PC-9 (cell line): Measurements from ENCODE around the gene ARHGEF6. TPM values are rescaled to one million over a fixed set of nuclear protein-coding genes. Genes with fewer than 3 reads are reported as not detected.

Experiments
- BruUV-seq: library from RNA; stranded (reverse); fragments of 400-500 nt; replicated peaks from 2 replicates; lab custom pipeline; 2021; lab: Mats Ljungman, UMichigan
- CTCF ChIA-PET: fragments of 300-600 bp; sonication (Branson Sonifier 250); formaldehyde crosslinking; loops from one replicate; lab custom pipeline; 2022; ENCODE audit warnings: antibody characterized with exemption; lab: Charles Lee
- POLR2A ChIA-PET: fragments of 300-600 bp; sonication (Branson Sonifier 250); formaldehyde crosslinking; loops from one replicate; lab custom pipeline; 2022; ENCODE audit warnings: antibody characterized with exemption; ENCODE audit not compliant: unreplicated experiment; lab: Charles Lee
- DNase-seq, 2 experiments: peaks; one replicate each; pipeline versions ENCODE4 v3.0.0 to v3.0.0-alpha.2; 2015 to 2022; ENCODE audit warnings: mixed read lengths in 1 of 2
- H2AFZ ChIP-seq: fragments of 200-600 bp; sonication (generic); 2 replicates; pipeline ENCODE4 v1.8.1; 2017; ENCODE audit warnings: antibody characterized with exemption
- H3F3A ChIP-seq: fragments of 200-600 bp; sonication (generic); 2 replicates; pipeline ENCODE4 v1.8.1; 2017; ENCODE audit warnings: antibody characterized with exemption, mild to moderate bottlenecking, low read depth; ENCODE audit not compliant: insufficient read depth
- H3K27ac ChIP-seq: fragments of 200-600 bp; sonication (generic); 2 replicates; pipeline ENCODE4 v1.6.1; 2016; ENCODE audit warnings: mixed run types
- H3K27me3 ChIP-seq: fragments of 200-600 bp; sonication (generic); 2 replicates; pipeline ENCODE4 v1.6.1; 2016; ENCODE audit warnings: low read depth, mixed run types; ENCODE audit not compliant: insufficient read depth
- H3K36me3 ChIP-seq: fragments of 200-600 bp; sonication (generic); 2 replicates; pipeline ENCODE4 v1.6.1; 2016; ENCODE audit warnings: low read depth, mixed run types
- H3K4me1 ChIP-seq: fragments of 200-600 bp; sonication (generic); replicated peaks from 2 replicates; pipeline ENCODE4 v1.6.1; 2016; ENCODE audit warnings: mixed run types; ENCODE audit not compliant: insufficient read depth
- H3K4me2 ChIP-seq: fragments of 200-600 bp; sonication (generic); 2 replicates; pipeline ENCODE4 v1.6.1; 2017; ENCODE audit warnings: mixed run types
- H3K4me3 ChIP-seq: fragments of 200-600 bp; sonication (generic); 2 replicates; pipeline ENCODE4 v1.6.1; 2016; ENCODE audit warnings: mixed run types
- H3K79me2 ChIP-seq: fragments of 200-600 bp; sonication (generic); 2 replicates; pipeline ENCODE4 v1.6.1; 2017; ENCODE audit warnings: low read depth, mixed run types
- H3K9me2 ChIP-seq: fragments of 200-600 bp; sonication (generic); 2 replicates; pipeline ENCODE4 v1.8.1; 2017; ENCODE audit warnings: mild to moderate bottlenecking; ENCODE audit not compliant: insufficient read depth
- H3K9me3 ChIP-seq: fragments of 200-600 bp; sonication (generic); 2 replicates; pipeline ENCODE4 v1.8.1; 2016; ENCODE audit warnings: low read depth; ENCODE audit not compliant: insufficient read depth
- H4K20me1 ChIP-seq: fragments of 200-600 bp; sonication (generic); 2 replicates; pipeline ENCODE4 v1.8.1; 2017; ENCODE audit not compliant: insufficient read depth
- EZH2 ChIP-seq: fragments of 200-600 bp; sonication (generic); IDR thresholded peaks from 2 replicates; pipeline ENCODE4 v1.8.0; 2017; ENCODE audit warnings: antibody characterized with exemption, low read depth
- intact Hi-C: fragments of 100-400 bp; cut with micrococcal nuclease; formaldehyde crosslinking; loops from one replicate; pipeline ENCODE4 v1.10.0; 2022; ENCODE audit not compliant: unreplicated experiment
- total RNA-seq: library from RNA; stranded (reverse); gene quantifications from 2 replicates; pipeline ENCODE4 v1.2.3, GENCODE V29; 2021
- TF ChIP-seq, protein P1 (sequence below): fragments of 200-600 bp; sonication (generic); conservative IDR thresholded peaks from 2 replicates; pipeline ENCODE4 v1.6.1; 2017; ENCODE audit warnings: mixed run types, antibody characterized with exemption, mild to moderate bottlenecking, moderate library complexity

The ARHGEF6 gene
- total RNA-seq, 1 experiment from 2014 or later: 0.09 TPM

DNA sequence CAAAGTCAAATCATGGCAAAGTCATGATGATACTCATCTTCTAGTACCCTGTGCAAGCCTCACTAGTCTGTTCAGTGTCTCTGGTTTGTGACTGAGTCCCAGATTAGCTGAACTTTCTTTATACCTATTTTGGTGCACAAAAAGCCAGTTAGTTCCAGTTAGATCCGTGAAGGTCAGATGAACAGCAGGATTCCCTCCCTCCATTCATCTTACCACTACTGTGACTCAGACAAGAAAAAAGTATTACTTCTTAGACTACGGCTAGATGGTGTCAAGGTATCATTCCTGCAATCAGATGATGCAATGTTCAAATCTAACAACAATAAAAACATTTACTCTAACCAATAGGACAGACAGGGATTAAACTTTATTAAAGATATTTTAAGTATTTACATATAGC lies 30.4 kb downstream of the ARHGEF6 start:
- Histone ChIP-seq H3K4me3 (no peak overlapping the region), H3K9me2 (no peaks in the 10 kb centered on the region), H3F3A (no peaks in the 10 kb centered on the region), H4K20me1 (no peaks in the 10 kb centered on the region), H3K79me2 (no peaks in the 10 kb centered on the region), H3K4me1 (no peaks in the 10 kb centered on the region), H3K9me3 (no peaks in the 10 kb centered on the region), H3K27ac (no peak overlapping the region), H3K4me2 (no peak overlapping the region), H2AFZ (no peak overlapping the region), H3K36me3 (no peaks in the 10 kb centered on the region), H3K27me3 (no peaks in the 10 kb centered on the region)
- intact Hi-C loops: no loop called here
- DNase-seq: no peak
- BruUV-seq: no TSS peak
- TF ChIP-seq EZH2: no peak
- TF ChIP-seq, protein P1, sequence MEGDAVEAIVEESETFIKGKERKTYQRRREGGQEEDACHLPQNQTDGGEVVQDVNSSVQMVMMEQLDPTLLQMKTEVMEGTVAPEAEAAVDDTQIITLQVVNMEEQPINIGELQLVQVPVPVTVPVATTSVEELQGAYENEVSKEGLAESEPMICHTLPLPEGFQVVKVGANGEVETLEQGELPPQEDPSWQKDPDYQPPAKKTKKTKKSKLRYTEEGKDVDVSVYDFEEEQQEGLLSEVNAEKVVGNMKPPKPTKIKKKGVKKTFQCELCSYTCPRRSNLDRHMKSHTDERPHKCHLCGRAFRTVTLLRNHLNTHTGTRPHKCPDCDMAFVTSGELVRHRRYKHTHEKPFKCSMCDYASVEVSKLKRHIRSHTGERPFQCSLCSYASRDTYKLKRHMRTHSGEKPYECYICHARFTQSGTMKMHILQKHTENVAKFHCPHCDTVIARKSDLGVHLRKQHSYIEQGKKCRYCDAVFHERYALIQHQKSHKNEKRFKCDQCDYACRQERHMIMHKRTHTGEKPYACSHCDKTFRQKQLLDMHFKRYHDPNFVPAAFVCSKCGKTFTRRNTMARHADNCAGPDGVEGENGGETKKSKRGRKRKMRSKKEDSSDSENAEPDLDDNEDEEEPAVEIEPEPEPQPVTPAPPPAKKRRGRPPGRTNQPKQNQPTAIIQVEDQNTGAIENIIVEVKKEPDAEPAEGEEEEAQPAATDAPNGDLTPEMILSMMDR: no peak
- ChIA-PET POLR2A (no interaction called here), CTCF (no interaction called here)

DNA sequence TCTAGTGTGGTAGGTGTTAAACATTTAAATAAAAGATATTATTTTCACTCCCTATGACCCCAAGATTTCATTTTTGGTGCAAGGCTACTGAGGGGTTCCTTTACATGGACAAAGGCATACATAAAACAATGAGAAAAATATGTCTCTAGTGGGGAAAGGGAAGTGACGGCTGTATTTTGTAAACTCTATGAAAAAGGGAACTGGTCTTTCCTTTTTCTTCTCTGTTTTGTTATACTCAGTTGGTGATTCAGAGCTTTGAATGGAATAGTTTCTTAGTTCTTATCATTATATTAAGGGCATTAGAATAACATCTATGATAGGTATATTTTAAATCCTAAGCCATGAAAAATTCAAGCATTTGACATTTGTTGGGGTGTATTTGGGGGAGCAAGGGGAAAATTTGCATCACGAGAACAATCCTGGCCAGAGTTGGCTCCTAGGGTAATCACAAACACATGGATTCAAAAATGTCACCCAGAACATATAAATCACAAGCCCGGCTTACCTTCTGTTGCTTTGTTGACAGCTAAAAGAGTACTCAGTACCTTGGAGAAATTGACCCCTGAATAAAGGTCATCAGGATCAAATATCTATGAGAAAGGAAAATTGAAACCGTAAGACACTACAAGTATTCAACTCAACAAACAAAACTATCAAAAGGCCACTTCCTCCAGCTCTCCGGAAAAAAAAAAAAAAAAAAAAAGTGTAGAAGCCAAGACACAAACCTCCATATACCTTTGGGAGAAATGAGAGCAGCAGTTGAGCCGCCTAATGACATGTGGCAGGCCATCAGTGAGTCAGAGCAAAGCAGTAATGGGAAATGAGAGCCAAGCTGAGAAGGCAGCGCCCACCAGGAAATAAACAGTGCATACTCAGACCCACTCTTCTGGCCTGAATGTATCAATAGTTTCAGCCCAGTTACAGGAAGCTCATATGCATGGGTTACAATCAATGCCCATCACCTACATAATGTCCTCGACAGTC lies 33.4 kb downstream of the ARHGEF6 start:
- POLR2A ChIA-PET: no interaction called here
- Histone ChIP-seq H3K36me3 (no peaks in the 10 kb centered on the region), H3K27me3 (no peaks in the 10 kb centered on the region), H3K9me3 (no peaks in the 10 kb centered on the region), H2AFZ (no peak overlapping the region), H3K4me1 (no peaks in the 10 kb centered on the region), H3K79me2 (no peaks in the 10 kb centered on the region), H3K4me2 (no peak overlapping the region), H3F3A (no peaks in the 10 kb centered on the region), H3K4me3 (no peak overlapping the region), H3K9me2 (no peaks in the 10 kb centered on the region), H4K20me1 (no peaks in the 10 kb centered on the region), H3K27ac (no peak overlapping the region)
- no peak for TF ChIP-seq EZH2
- TF ChIP-seq, protein P1: no peak
- no peak for DNase-seq
- no TSS peak for BruUV-seq
- CTCF ChIA-PET: no interaction called here
- intact Hi-C loops: no loop called here

DNA sequence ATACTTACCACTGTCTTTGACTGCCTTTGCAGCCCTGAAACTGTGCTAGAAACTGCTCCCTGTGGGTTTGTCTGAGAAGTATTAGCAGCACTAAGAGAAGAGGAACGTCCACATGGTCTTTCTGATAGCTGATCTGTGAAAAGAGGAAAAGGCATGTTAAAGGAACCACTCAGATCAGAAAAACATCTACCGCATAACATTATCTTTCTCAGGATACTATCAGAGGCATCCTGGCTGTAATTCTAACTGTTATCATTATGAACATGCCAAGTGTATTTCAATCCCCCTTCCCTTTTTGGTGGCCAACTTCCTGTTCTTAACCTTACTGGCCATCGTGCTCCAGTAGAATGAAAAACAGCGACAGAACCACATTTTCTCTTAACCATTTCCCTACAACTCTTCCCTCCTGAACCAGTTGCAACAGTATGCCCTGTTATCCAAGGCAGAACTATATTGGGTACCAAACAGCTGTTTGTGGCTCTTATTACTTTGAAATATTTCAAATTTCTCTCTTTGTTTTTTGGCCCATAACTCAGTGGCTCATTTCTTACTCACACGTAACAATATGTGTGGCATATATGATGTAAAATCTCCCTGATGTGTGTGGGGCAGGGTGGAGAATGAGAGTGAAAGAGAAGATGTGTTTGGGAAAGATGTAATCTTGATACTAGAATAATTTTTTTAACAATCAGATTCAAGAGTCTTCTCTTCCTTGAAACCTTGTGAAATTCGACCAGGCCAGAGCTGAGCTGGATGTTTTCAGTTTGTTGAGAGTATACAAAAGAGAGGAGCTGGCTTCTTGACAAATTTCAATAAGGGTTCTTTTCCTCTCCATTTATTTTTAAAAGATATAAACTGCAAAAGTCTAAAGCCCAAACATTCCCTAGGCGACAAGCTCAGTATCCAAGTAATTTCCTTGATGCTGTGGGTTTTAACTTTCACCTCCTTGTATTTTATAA lies 35.2 kb downstream of the ARHGEF6 start:
- H3K27ac ChIP-seq: no peak overlapping the region
- no peak overlapping the region for H3K4me3 ChIP-seq
- H3K4me2 ChIP-seq: no peak overlapping the region
- H2AFZ ChIP-seq: no peak overlapping the region
- H3K9me3 ChIP-seq: no peaks in the 10 kb centered on the region
- H3K9me2 ChIP-seq: no peaks in the 10 kb centered on the region
- ChIA-PET POLR2A (interaction anchor here (0.7 kb wide), 1 partner anchor 473 kb away, joined by 6 read pairs; no protein-coding TSS in a partner anchor), CTCF (no interaction called here)
- H3F3A ChIP-seq: no peaks in the 10 kb centered on the region
- BruUV-seq: no TSS peak
- TF ChIP-seq, protein P1: no peak
- no peak for TF ChIP-seq EZH2
- no peaks in the 10 kb centered on the region for H3K27me3 ChIP-seq
- no peaks in the 10 kb centered on the region for H3K79me2 ChIP-seq
- DNase-seq: no peak
- H3K4me1 ChIP-seq: no peaks in the 10 kb centered on the region
- intact Hi-C loops: no loop called here
- no peaks in the 10 kb centered on the region for H3K36me3 ChIP-seq
- no peaks in the 10 kb centered on the region for H4K20me1 ChIP-seq
